ENCODE results near the gene VTI1A.
"Not testable (repeated sequence)": the region's sequence is repeated elsewhere in the genome, so short reads cannot be mapped to it uniquely, and the experiment has no call there.

Gene VTI1A

DNA sequence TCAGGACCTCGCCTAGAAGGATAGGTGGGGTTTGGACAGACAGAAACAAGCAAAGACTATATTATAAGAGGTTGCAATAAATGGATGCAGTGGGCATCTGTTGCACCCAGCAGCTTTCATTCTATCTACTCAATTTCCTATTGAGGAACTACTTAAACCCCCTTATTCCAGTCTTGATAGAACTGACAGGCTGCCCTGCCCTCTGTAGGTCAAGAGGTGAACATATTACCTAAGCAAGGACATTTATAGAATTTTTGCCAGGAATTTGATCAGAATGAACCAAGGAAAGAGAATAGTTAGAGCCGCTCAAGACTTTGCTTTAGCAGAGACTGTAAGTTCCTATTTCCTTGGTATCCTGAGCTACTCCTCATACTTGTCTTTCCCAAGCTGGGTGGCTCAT lies 9.5 kb downstream of the VTI1A start:
- H3K36me3 ChIP-seq (ENCODE audit: control insufficient read depth, low read depth, low read length) = peaks cover 3% of the 10 kb centered on the region
- no peak overlapping the region for H3K9ac ChIP-seq (ENCODE audit: low read length)

DNA sequence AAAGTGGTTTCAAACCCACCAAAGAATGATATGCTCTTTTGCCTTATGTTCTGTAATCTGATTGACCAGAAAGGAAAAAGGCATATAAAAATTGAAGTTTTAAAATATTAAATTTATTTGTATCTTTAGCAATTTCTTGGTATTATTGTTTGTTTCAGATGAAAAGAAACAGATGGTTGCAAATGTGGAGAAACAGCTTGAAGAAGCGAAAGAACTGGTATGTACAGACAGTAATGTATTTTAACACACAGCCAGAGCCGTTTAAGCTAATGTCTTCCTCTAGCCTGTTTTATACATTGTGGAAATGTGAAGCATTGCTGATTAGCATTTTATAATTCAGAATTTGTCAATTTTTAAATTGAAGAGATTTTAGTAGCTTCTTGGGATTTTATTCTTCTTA lies 13.4 kb downstream of the VTI1A start:
- Histone ChIP-seq H3K27ac (ENCODE audit: low read length) (no peak overlapping the region), H3K36me3 (ENCODE audit: control insufficient read depth, low read depth, low read length) (peaks cover 13% of the 10 kb centered on the region), H3K9me3 (ENCODE audit: control insufficient read depth, low read depth, low read length) (no peaks in the 10 kb centered on the region), H3K27me3 (ENCODE audit: control insufficient read depth, insufficient read depth, low read length) (no peaks in the 10 kb centered on the region), H3K4me1 (ENCODE audit: control insufficient read depth, low read depth, low read length) (no peaks in the 10 kb centered on the region), H3K4me3 (ENCODE audit: low read length) (no peak overlapping the region), H3K9ac (ENCODE audit: low read length) (no peak overlapping the region)

More for the DNA sequence above, 9.5 kb downstream of the VTI1A start:
- Histone ChIP-seq H3K4me1 (ENCODE audit: control insufficient read depth, low read depth, low read length) (no peaks in the 10 kb centered on the region), H3K27ac (ENCODE audit: low read length) (no peak overlapping the region), H3K4me3 (ENCODE audit: low read length) (no peak overlapping the region), H3K9me3 (ENCODE audit: control insufficient read depth, low read depth, low read length) (no peaks in the 10 kb centered on the region), H3K27me3 (ENCODE audit: control insufficient read depth, insufficient read depth, low read length) (no peaks in the 10 kb centered on the region)

- Histone ChIP-seq H3K36me3 (ENCODE audit: control insufficient read depth, low read depth, low read length) (peaks cover 16% of the 10 kb centered on the region), H3K9me3 (ENCODE audit: control insufficient read depth, low read depth, low read length) (no peaks in the 10 kb centered on the region), H3K4me3 (ENCODE audit: low read length) (no peak overlapping the region), H3K4me1 (ENCODE audit: control insufficient read depth, low read depth, low read length) (no peaks in the 10 kb centered on the region), H3K27ac (ENCODE audit: low read length) (no peak overlapping the region), H3K9ac (ENCODE audit: low read length) (no peak overlapping the region), H3K27me3 (ENCODE audit: control insufficient read depth, insufficient read depth, low read length) (no peaks in the 10 kb centered on the region)
Observed at GRCh38 chr10:112461029-112461887, 14.2 kb downstream of the VTI1A start.

DNA sequence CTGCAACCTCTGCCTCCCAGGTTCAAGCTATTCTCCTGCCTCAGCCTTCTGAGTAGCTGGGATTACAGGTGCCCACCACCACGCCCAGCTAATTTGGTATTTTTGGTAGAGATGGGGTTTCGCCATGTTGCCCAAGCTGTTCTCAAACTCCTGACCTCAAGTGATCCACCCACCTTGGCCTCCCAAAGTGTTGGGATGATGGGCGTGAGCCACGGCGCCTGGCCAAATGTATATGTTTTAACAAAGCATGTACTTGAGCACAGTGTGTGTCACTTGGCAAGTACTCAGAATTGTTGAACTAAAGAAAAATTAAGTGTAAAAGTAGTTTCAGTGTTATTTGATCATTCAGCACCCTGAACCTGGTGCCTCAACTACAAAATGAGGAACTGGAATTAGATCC lies 17.1 kb downstream of the VTI1A start:
- H3K9me3 ChIP-seq (ENCODE audit: control insufficient read depth, low read depth, low read length); H3K4me1 ChIP-seq (ENCODE audit: control insufficient read depth, low read depth, low read length); H3K27me3 ChIP-seq (ENCODE audit: control insufficient read depth, insufficient read depth, low read length); H3K4me3 ChIP-seq (ENCODE audit: low read length); H3K27ac ChIP-seq (ENCODE audit: low read length); H3K9ac ChIP-seq (ENCODE audit: low read length): not testable (repeated sequence)
- peaks cover 16% of the 10 kb centered on the region for H3K36me3 ChIP-seq (ENCODE audit: control insufficient read depth, low read depth, low read length)

- Histone ChIP-seq H3K9me3 (ENCODE audit: control insufficient read depth, low read depth, low read length) (no peaks in the 10 kb centered on the region), H3K4me1 (ENCODE audit: control insufficient read depth, low read depth, low read length) (no peaks in the 10 kb centered on the region), H3K36me3 (ENCODE audit: control insufficient read depth, low read depth, low read length) (peaks cover 16% of the 10 kb centered on the region), H3K9ac (ENCODE audit: low read length) (no peak overlapping the region), H3K27me3 (ENCODE audit: control insufficient read depth, insufficient read depth, low read length) (no peaks in the 10 kb centered on the region), H3K27ac (ENCODE audit: low read length) (no peak overlapping the region), H3K4me3 (ENCODE audit: low read length) (no peak overlapping the region)
Observed at GRCh38 chr10:112465299-112465883, 18.4 kb downstream of the VTI1A start.

DNA sequence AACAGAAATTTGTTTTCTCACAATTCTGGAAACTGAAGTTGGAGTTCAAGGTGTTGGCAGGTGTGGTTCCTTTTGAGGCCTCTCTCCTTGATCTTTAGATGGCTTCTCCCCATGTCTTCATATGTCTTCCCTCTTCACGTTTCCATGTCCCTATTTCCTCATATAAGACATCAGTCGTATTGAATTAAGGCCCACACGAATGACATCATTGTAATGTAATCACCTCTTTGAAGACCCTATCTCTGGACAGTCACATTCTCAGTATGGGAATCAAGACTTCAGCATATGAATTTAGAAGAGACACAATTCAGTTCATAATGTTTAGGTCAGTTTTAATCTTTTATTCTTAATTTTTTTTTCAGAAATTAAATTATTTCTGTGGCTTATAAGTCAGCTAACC lies 19.8 kb downstream of the VTI1A start:
- H3K36me3 ChIP-seq (ENCODE audit: control insufficient read depth, low read depth, low read length) = peaks cover 13% of the 10 kb centered on the region
- H3K27me3 ChIP-seq (ENCODE audit: control insufficient read depth, insufficient read depth, low read length) = no peaks in the 10 kb centered on the region
- no peak overlapping the region for H3K4me3 ChIP-seq (ENCODE audit: low read length)
- H3K4me1 ChIP-seq (ENCODE audit: control insufficient read depth, low read depth, low read length) = no peaks in the 10 kb centered on the region
- H3K27ac ChIP-seq (ENCODE audit: low read length) = no peak overlapping the region
- H3K9me3 ChIP-seq (ENCODE audit: control insufficient read depth, low read depth, low read length) = no peaks in the 10 kb centered on the region
- H3K9ac ChIP-seq (ENCODE audit: low read length) = no peak overlapping the region

DNA sequence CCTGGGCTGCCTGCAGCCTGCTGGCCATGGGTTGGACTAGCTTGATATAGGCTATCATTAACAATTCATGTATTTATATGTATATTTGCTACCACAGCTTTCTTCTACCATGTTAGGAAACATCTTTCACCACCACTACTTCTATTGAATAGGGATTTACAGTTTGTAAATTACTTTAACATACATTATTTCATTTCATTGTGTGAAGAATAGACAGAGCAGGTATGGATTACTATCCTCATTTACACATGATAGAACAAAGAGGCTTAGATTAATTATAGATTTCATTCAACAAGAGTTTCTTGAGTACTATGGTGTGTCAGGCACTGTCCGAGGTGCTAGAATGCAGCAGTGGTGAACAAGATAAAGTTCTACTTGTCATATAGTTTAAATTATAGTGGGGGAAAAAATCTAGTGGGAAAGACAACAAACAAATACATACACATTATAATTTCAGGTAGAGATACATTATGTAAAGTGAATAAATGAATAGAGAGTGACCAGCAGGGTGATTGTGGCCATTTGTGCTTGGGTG lies 20.6 kb downstream of the VTI1A start:
- H3K36me3 ChIP-seq (ENCODE audit: control insufficient read depth, low read depth, low read length) = peaks cover 13% of the 10 kb centered on the region
- H3K27me3 ChIP-seq (ENCODE audit: control insufficient read depth, insufficient read depth, low read length) = no peaks in the 10 kb centered on the region
- H3K4me3 ChIP-seq (ENCODE audit: low read length) = no peak overlapping the region
- H3K9me3 ChIP-seq (ENCODE audit: control insufficient read depth, low read depth, low read length) = no peaks in the 10 kb centered on the region
- no peaks in the 10 kb centered on the region for H3K4me1 ChIP-seq (ENCODE audit: control insufficient read depth, low read depth, low read length)
- H3K27ac ChIP-seq (ENCODE audit: low read length) = no peak overlapping the region
- H3K9ac ChIP-seq (ENCODE audit: low read length) = no peak overlapping the region

DNA sequence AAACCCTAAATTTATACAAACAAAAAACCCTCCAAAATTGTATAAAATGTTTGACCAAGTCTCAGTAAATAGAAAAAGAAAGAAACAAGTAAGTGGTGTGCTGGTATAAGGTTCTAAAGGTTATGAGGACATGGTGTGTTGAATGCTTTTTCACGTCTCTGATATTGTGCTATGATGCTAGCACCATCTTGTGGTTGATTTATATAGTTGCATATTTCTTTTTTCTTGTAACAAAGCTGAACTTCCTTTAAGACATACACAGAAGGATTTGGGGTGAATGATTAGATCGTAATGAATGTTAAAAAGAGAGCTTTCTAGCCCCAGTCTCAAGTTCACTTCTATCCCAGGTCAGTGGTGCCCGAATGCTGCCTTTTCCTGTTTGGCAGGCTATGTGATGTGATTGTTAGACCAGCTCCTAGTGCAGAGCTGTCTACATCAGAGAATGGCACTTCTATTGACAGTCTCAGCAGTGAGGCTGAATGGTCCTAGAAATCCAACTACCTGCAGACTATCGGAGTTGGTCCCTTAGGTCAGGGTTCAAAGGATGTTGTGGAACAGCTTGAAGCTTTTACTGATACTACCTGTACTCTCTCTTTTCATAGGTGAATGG lies 25.0 kb downstream of the VTI1A start:
- H3K9ac ChIP-seq (ENCODE audit: low read length) = no peak overlapping the region
- H3K27me3 ChIP-seq (ENCODE audit: control insufficient read depth, insufficient read depth, low read length) = no peaks in the 10 kb centered on the region
- H3K4me1 ChIP-seq (ENCODE audit: control insufficient read depth, low read depth, low read length) = no peaks in the 10 kb centered on the region
- no peak overlapping the region for H3K4me3 ChIP-seq (ENCODE audit: low read length)
- H3K27ac ChIP-seq (ENCODE audit: low read length) = no peak overlapping the region
- H3K36me3 ChIP-seq (ENCODE audit: control insufficient read depth, low read depth, low read length) = no peaks in the 10 kb centered on the region
- no peaks in the 10 kb centered on the region for H3K9me3 ChIP-seq (ENCODE audit: control insufficient read depth, low read depth, low read length)

DNA sequence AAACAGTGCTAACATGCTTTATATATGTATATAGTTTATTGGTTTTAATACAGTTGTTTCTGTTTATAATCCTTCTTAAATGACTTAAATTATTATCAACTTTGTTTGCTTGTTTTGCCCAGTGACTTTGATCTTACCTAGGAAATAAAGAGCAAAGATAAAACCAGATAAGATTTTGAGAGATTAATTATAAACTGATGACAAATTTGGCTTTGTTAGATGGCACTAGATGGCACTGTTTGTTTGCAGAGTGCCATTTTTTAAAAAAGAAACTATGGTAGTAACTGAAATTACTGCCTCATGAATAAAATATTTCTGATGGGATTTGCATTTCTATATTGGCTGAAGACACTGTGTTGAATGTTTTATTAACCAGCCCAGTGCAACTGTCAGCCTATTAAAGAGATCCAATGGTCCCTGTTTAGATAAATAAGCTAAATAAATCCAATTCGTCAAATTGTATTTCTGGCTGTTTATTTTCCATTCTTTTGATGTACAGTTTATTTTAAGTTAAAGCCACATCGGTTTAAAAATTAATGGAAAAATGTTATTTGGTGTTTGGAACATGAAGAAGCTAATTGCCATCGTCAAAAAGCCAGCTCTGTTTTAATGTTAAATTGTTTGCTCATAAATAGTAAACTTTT lies 28.7 kb downstream of the VTI1A start:
- Histone ChIP-seq H3K9me3 (ENCODE audit: control insufficient read depth, low read depth, low read length) (no peaks in the 10 kb centered on the region), H3K4me3 (ENCODE audit: low read length) (no peak overlapping the region), H3K4me1 (ENCODE audit: control insufficient read depth, low read depth, low read length) (no peaks in the 10 kb centered on the region)

DNA sequence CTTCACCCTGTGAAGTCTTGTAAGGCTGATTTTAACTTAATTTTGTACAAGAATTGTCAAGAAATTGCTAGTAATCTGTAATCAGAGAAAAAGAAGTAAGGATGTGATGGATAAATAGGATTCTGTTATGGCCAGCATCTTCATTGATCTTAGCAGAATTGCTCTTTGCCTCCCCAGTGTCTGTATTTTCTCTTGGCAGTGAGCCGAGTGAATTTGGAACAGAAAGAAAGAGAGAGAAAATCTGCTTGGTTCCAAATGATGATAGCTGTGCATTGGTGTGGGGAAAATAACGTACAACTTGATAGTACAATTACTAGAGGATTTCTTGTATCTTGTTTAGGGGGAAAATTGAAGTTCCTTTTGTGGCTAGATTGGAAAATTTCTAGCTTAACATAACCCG lies 34.6 kb downstream of the VTI1A start:
- Histone ChIP-seq H3K27me3 (ENCODE audit: control insufficient read depth, insufficient read depth, low read length) (no peaks in the 10 kb centered on the region), H3K4me1 (ENCODE audit: control insufficient read depth, low read depth, low read length) (no peaks in the 10 kb centered on the region), H3K9me3 (ENCODE audit: control insufficient read depth, low read depth, low read length) (no peaks in the 10 kb centered on the region), H3K9ac (ENCODE audit: low read length) (no peak overlapping the region), H3K27ac (ENCODE audit: low read length) (no peak overlapping the region), H3K4me3 (ENCODE audit: low read length) (no peak overlapping the region), H3K36me3 (ENCODE audit: control insufficient read depth, low read depth, low read length) (no peaks in the 10 kb centered on the region)

More for the DNA sequence above, 28.7 kb downstream of the VTI1A start:
- no peaks in the 10 kb centered on the region for H3K36me3 ChIP-seq (ENCODE audit: control insufficient read depth, low read depth, low read length)
- no peaks in the 10 kb centered on the region for H3K27me3 ChIP-seq (ENCODE audit: control insufficient read depth, insufficient read depth, low read length)
- H3K9ac ChIP-seq (ENCODE audit: low read length) = no peak overlapping the region
- H3K27ac ChIP-seq (ENCODE audit: low read length) = no peak overlapping the region

DNA sequence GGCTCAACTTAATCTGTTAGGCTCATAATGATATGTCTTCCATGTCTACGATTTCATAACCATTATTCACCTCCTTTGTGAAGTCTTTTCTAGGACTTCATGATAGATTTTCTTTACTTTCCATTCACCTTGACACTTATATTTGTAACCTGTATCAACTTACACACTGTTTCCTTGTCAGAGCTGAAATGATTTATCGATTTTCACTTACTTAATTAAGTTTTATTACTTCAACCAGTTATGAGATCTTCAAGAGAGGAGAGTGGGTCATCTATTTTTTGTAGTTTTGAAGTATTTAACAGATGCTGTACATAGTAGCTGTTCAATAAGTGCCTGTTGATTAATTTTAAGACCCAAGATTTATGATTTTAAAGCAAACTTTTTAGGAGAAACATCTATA lies 37.4 kb downstream of the VTI1A start:
- Histone ChIP-seq H3K4me3 (ENCODE audit: low read length) (no peak overlapping the region), H3K9me3 (ENCODE audit: control insufficient read depth, low read depth, low read length) (no peaks in the 10 kb centered on the region), H3K27ac (ENCODE audit: low read length) (no peak overlapping the region), H3K4me1 (ENCODE audit: control insufficient read depth, low read depth, low read length) (no peaks in the 10 kb centered on the region), H3K9ac (ENCODE audit: low read length) (no peak overlapping the region), H3K36me3 (ENCODE audit: control insufficient read depth, low read depth, low read length) (no peaks in the 10 kb centered on the region), H3K27me3 (ENCODE audit: control insufficient read depth, insufficient read depth, low read length) (no peaks in the 10 kb centered on the region)
